Measurements from ENCODE around the gene ATP1B3.

DNA sequence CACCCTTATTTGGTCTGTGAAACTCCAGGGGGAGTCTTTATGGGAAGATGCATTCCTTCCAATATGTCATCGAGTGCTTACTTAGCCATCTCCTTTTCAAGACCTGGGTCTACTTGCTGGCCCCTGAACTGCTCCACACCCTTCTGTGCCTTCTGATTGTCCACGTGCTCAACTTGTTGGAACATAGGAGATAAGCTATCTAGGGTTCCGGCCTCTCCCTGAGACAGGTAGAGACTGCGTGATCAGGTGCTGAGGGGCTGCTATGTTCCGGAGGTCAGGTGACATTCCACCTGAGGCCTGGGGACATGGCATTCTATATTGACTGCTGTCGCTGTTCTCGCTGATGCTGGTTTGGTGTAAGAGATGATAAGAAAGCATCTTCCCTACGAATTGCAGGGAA, 65.6 kb downstream of the ATP1B3 start:
- TF ChIP-seq EZH2phosphoT487 (IDR thresholded peaks at IDR 0.05; ENCODE audit: borderline replicate concordance, low read length) = no peak
- TF ChIP-seq CTCF (IDR thresholded peaks at IDR 0.05; ENCODE audit: low read depth, low read length, poor library complexity, severe bottlenecking) = no peak
